NCI-H146 (cell line): ENCODE data around the gene GPD1.
A peak's percentile ranks its signal among the peaks of the same experiment; 100 is the strongest.
"Not testable (repeated sequence)": the region's sequence is repeated elsewhere in the genome, so short reads cannot be mapped to it uniquely, and the experiment has no call there.

ENCODE experiments used
- DNase-seq: peaks from one replicate; lab custom pipeline; 2025; lab: John Stamatoyannopoulos, UW

GPD1 gene

DNA sequence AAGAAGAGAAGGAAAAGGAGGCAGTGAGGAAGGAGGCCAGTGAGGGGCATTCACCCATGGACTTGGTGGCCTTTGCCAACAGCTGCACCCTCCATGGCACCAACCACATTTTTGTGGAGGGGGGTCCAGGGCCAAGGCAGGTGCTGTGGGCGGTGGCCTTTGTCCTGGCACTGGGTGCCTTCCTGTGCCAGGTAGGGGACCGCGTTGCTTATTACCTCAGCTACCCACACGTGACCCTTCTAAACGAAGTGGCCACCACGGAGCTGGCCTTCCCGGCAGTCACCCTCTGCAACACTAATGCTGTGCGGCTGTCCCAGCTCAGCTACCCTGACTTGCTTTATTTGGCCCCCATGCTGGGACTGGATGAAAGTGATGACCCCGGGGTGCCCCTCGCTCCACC, 30.1 kb upstream of the GPD1 start:
- DNase-seq = no peak

DNA sequence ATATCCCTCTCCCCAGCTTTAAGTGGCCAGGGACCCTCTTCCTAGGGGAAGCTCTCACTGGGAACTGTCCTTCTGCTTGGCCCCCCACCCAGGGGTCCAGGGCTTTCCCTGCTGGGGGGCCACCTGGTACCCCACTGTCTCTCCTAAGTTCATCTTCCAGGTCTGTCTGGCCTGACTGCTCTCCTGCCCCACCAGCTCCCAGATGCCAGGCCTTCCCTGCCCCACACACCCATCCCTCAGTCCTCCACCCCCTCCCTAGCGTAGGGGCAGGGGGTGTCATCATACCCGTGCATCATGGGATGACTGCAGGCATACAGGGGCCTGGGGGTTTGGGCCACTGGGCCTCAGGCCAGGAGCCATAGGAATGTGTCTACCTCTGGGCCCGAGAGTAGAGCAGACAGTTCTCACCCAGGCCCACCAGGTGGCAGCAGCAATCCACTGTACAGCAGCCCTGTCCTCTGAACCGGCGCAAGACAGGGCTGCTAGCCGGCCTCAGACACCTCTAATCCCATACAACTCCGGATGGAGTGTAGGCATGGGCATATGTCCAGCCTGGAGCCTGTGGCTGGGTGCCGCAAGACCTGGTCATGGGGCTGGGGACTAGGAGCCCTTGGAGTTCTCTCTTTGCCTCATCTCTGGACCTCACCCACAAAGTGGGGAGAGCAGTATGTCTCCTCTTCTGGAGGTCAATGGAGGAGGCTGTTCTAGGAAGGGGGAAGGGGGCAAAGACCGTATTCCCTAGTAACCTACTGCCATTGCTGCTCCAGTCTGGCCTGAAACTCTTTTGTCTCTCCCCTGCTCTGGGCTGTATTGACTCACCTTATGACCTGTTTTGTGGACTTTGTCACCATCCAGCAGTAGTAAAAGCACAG, 28.6 kb upstream of the GPD1 start:
- DNase-seq = peak; percentile 84

DNA sequence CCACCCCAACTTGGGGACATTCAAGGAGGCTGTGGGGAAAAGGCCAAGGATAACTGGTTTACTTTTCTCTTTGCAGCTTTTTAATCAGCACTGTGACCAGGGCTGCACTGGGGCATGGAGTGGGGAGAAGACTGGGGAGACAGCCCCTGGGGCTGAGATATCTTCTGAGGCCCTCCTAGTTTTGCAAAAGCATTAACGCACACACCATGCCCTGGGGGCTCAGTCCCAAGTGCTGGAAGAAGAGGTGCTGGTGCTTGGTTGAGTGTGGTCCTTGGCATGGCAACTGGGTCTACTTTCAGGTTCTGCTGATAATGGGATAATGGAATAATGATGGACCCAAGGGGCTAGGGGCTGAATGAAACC, 28.0 kb upstream of the GPD1 start:
- no peak for DNase-seq

DNA sequence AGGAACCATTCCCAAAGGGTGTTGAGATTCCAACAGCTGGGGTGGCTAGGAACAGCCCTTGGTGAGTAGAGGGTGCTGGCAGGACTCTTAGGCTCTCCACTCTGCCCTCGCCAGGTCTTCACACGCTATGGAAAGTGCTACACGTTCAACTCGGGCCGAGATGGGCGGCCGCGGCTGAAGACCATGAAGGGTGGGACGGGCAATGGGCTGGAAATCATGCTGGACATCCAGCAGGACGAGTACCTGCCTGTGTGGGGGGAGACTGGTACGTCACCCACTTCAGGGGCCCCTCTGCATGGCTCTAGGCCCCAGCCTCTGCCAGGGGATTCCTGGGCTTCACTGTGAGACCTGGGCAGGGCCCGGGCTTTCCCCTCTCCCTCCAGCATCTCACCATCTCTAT, 26.7 kb upstream of the GPD1 start:
- DNase-seq = no peak

DNA sequence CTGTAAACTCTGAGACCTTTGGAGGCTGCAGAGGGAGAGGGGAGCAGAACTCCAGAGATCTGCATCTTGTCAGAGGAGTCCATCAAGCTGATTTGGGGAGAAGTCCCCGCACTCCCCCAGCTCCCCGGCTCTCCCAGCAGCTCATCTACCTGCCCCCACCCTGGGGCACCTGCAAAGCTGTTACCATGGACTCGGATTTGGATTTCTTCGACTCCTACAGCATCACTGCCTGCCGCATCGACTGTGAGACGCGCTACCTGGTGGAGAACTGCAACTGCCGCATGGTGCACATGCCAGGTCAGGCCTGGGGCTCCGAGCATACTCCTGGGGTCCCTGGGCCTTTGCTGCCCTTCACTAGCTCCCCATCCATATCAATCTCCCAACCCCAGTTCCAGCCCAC, 25.5 kb upstream of the GPD1 start:
- DNase-seq = no peak

DNA sequence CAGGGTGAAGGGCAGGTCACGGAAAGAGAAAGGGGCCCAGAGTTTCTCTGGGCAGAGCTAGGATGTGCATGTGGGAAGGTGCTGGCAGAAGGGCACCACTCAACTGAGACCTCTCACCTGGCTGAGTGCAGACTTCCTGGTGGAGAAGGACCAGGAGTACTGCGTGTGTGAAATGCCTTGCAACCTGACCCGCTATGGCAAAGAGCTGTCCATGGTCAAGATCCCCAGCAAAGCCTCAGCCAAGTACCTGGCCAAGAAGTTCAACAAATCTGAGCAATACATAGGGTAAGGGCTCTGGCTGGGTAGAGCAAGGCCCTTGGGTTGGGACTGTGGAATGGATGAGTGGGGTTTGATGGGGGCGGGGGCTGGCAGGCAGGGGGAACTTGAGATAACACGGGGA, 24.0 kb upstream of the GPD1 start:
- no peak for DNase-seq

DNA sequence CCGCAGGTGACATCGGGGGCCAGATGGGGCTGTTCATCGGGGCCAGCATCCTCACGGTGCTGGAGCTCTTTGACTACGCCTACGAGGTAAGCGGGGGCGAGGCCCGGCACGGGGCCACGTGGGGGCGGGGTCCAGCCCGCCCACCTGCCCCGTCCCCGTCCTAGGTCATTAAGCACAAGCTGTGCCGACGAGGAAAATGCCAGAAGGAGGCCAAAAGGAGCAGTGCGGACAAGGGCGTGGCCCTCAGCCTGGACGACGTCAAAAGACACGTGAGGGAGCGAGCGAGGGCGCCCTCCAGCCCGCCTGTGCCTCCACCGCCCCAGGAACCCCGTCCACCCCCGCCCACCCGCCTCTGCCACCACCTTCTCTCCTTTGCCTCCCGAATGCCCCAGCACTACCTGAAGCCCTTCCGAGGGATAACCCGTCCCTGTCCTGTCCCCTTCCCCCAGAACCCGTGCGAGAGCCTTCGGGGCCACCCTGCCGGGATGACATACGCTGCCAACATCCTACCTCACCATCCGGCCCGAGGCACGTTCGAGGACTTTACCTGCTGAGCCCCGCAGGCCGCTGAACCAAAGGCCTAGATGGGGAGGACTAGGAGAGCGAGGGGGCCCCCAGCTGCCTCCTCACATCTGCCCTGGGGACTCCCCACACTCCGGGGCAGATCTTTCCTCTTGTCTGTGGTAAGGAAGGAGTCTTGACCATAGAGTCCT, 22.6 kb upstream of the GPD1 start:
- DNase-seq = no peak

DNA sequence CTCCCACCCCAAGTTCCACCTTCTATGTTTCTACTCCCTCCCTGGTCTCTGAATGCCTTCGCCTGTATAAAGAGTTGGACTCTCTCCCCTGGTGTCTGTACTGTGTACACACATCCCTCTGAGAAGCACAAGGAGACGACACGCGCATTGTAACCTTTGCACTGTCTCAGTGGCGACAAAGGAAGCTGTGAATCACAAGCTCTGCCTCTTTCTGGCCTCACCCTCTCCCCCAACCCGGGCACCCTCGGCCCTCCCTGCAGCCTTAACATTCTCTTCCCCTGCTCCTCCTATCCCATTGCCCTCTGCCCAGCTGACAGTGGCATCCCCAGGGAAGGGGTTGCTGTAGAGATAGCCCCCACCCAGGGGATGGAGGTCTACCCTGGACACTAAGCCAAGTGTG, 21.2 kb upstream of the GPD1 start:
- DNase-seq = peak; percentile 45

DNA sequence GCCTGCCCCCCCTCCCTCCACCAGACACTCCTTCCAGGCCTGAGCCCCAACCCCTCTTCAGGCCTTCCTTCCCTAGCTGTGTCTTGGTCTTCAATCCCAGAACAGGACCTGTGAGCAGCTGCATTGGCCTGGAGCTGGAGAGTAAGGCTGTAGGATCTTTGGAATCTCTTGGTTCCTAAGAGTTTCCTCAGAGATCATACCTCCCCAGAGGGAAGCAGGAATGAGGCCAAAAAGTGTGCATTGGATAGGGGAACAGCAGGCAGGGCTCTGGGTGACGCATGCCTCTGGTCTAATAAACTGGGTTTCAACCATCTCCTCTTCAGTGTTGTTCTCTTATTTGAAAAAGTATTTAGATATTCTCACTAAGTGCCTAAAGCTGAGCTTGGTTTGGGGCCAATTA, 20.5 kb upstream of the GPD1 start:
- DNase-seq = no peak

DNA sequence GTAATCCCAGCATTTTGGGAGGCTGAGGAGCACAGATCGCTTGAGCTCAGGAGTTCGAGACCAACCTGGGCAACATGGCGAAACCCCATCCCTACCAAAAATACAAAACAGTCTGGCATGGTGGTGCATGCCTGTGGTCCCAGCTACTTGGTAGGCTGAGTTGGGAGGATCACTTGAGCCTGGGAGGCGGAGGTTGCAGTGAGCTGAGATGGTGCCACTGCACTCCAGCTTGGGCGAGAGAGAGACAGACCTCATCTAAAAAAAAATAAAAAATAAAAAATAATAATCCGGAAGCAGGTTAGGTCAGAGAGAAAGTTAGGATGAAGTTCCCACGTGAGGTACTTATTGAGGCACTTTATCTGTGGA, 19.4 kb upstream of the GPD1 start:
- not testable (repeated sequence) for DNase-seq

DNA sequence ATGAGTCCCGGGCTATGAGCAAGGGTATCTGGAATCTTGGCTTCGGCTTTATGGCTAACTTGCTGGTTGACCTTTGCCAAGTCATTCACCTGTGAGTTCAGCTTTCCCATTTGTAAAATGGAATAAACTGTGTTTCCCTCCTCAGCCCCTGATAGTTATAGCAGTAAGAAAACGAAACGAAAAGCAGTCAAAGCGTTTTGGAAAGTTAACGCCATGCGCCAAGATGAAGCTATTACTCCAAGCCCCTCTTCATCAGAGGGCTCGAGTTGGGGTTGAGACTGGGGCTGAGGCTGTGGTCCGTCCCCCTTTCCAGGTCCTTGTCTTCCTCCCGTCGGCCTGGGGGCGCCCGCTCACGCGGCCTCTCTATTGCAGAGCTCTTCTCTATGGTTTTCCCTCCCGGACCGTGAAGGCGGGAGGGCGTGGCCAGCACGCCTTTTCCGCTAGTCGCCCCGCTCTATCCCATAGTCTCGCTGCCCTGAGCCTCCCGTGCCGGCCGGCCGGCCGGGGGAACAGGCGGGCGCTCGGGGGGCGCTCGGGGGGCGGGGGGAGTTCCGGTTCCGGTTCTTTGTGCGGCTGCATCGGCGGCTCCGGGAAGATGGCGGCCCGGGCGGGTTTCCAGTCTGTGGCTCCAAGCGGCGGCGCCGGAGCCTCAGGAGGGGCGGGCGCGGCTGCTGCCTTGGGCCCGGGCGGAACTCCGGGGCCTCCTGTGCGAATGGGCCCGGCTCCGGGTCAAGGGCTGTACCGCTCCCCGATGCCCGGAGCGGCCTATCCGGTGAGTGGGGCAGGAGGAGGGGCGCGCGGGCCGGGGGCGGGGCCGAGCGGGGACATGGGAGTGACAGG, 18.8 kb upstream of the GPD1 start, which contains the start of gene SMARCD1:
Gene SMARCD1, plus strand, starts transcription at position 568 of the 840 bp plus-strand sequence. Its CDS starts 28 bp downstream, at position 596.
- DNase-seq = peak; percentile 98

DNA sequence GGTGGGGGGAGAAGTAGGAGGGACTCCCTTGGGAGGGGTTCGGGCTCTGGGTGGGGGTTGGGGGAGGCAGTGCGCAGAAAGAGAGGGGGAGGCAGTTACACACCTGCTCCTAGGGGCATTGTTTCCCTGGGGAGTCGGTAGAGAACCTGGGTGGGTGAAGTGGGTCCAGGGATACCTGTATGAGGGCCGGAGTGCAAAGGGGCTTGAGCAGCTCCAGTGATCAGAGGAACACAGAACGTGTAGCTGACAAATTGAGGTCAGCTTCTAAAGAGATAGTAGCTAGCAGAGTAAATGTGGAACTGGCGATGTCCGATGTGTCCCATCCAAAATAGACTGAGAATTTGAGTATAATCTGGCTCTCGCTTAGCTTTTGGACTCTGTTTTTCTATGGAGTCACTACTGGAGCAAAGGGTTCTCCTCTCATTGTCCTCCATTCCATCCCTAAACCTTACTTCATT, 18.2 kb upstream of the GPD1 start:
- no peak for DNase-seq

DNA sequence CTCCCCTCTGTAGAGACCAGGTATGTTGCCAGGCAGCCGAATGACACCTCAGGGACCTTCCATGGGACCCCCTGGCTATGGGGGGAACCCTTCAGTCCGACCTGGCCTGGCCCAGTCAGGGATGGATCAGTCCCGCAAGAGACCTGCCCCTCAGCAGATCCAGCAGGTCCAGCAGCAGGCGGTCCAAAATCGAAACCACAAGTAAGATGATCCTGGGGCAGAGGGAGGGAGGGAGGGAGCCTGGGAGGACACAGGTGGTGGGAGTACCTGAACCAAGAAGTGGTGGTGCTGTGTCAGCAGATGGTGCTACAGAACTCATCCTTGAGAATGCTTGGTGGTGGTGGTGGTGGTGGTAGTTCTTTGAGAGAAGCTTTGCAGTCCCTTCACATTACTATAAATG, 17.7 kb upstream of the GPD1 start:
- DNase-seq = no peak

DNA sequence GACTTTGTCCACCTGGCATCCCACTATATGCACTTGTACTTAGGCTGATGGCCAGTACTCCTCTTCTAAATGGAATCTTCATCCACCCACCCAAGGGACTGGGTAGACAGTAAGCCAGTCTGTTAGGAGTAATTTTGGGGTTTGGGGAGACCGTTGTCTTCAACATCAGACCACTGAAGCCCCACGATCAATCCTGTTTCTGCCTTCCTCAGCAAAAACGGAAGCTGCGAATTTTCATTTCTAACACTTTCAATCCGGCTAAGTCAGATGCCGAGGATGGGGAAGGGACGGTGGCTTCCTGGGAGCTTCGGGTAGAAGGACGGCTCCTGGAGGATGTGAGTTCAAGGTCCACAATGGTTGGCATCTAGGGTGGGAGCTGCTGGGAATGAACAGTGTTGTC, 16.7 kb upstream of the GPD1 start:
- no peak for DNase-seq

DNA sequence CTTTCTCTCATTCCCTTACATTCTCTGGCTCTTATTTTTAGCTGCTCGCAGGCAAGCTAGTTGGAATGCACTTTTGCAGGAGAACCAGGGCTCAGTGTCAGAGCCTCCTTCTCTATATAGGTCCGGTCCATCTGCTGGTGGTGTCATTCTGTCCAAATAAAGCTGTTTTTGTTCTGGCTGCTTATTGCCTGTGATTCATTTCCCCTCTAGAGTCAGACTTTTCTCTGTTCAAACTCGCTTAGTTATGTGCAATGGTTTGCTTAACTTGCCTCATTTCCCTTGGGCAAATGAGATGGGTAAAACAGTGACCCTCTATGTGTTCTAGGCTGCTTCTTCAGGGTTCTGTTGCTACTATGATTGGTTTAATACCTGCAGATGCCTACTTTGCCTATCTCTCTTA, 15.8 kb upstream of the GPD1 start:
- DNase-seq = no peak

DNA sequence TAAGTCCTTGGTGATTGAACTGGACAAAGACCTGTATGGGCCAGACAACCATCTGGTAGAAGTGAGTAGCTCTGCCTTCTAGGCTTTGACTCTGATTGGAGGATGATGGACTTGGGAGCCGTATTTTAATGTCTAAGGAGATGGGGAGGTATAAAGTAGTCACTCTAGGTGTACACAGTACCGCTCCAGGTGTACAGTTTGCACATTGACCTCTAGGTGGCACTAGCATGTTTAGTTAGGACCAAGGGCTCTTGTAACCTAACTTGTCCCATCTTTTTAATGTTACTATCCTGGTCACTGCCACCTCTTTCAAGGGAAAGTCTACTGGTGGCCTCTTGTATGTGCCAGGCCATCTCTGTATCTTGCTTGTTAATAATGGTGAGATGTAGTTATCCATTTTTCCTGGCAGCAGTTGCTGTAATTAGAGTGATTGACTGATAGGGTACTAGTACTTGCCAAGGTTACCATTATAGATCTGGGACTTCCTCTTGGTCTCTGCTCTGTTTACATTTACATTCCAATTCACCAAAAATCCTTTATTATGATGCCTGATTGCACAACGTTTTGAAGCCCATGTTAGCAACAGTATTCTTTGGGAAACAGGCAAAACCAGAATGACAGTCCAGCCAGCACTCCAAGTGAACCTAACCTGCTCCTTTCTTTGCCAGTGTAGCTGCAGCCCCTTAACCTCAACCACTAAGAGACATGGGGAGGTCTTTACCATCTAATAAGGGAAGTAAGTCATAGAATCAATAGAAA, 15.1 kb upstream of the GPD1 start:
- DNase-seq = peak; percentile 68

DNA sequence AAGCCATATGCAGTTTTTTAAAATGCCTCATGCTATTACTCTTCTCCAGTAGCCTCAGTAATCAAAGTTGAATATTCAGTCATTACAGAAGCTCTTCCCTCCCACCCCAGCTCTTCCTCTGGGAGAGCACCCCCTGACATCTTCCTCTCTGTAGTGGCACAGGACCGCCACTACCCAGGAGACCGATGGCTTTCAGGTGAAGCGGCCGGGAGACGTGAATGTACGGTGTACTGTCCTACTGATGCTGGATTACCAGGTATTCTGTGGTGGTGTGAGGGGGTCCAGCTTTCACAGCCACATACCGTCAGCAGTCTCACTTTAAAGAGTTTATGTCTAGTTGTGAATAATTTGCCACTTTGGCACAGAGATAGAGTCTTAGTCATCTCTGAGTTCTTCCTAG, 14.1 kb upstream of the GPD1 start:
- no peak for DNase-seq

DNA sequence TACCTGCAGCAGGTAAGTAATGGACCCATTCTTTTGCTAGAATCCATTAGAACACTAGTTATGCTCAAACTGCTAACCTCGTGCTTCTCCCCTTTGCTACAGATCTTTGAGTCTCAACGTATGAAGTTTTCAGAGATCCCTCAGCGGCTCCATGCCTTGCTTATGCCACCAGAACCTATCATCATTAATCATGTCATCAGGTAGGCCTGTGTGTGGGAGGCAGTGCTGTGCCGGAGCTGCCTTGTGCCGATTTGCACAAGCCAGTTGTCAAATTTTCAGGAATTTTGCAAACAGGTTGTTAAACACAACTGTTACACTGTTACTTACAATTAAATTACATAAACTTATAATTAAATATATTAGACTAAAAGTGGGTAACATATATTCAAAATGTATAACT, 13.4 kb upstream of the GPD1 start:
- no peak for DNase-seq

DNA sequence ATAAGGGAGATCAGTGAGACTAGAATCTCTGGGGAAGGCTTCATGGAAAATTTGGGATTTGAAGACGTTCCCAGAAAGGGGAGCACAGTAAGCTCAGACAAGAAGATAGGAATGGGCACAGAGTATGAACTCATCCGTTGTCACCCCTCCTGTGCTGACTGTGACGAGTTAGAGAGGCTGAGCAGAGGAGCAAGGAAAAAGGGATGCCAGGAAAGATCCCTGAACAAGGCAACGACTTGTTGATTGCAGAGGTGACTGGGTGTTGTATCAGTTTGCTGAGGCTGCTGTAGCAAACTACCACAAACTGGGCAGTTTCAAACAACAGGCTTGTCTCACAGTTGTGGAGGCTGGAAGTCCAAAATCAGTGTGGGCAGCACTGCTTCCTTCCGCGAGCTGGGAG, 5.9 kb upstream of the GPD1 start:
- DNase-seq = no peak

DNA sequence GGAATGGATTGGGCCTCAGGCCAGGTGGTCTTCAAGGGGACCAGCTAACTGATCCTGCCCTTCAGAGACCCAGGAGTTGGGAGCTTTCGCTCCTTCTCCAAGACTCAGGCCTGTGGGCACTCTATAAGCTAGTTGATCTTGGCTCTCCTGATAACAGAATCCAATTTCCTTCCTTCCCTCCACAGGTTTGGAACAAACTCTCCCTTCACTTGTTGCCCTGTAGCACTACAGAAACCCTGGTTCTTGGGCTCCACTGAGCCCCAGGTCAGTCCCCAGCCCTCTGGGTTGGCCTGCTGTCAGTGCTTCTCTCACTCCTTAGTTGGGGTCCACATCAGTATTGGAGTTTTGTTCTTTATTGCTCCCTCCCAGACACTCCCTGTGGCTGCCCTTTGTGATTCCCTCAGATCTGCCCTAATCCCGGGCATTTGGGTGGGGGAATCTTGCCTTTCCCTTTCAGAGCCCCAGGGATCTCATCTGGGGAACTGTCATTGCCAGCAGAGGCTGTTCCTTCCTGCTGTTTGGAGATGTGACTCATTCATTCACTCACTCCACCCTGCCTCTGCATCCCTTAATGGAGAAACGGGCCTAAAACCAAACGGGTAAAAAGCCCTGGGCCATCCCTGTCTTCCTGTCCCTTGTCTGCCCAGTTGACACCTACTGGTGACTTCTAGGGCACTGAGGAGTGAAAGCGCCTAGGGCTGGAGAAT, 4.4 kb upstream of the GPD1 start:
- DNase-seq = no peak

DNA sequence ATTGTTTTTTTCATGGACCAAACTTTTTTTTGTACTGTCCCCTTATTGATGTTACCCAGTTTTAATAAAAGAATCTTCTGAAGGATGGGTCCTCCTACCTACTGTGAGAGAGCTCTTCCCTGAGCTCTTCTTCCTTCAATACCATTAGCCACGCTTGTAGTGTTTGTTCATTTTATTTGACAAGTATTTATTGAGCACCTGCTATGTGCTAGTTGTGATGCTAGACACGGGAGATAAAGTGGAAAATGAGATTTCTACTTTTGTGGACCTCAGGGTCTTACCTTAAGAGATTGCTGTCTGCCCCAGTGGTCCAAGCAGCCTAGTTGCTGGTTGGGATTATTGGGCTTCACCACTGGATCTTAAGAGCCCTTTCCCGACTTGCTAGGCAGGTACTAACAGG, 3.2 kb upstream of the GPD1 start:
- no peak for DNase-seq
